Endothelial cell of umbilical vein (primary cell): ENCODE data around the gene GNAO1. TPM values are rescaled to one million over a fixed set of nuclear protein-coding genes. Genes with fewer than 3 reads are reported as not detected.

Experiments used
- BruUV-seq: library from RNA; stranded (reverse); fragments of 400-500 nt; replicated peaks from 2 replicates; lab custom pipeline; 2021; lab: Mats Ljungman, UMichigan
- CTCF ChIA-PET: fragments of 300-600, 350-600 bp; sonication (Branson Sonifier 250); formaldehyde crosslinking; loops from one replicate; lab custom pipeline; 2021; ENCODE audit warnings: antibody characterized with exemption, inconsistent platforms; lab: Charles Lee
- POLR2A ChIA-PET: fragments of 300-600, 350-600 bp; sonication (Branson Sonifier 250); formaldehyde crosslinking; loops from one replicate; lab custom pipeline; 2021; ENCODE audit warnings: antibody characterized with exemption, inconsistent platforms; lab: Charles Lee
- DNase-seq: peaks from one replicate; pipeline ENCODE4 v3.0.0-alpha.2; 2011; ENCODE audit warnings: low read depth, low spot score
- FAIRE-seq: peaks from 2 replicates; lab custom pipeline; 2011; peaks lifted over from hg19 to GRCh38; lab: Jason Lieb, UNC
- H2AFZ ChIP-seq: 2 replicates; pipeline ENCODE4 v1.6.0; 2012; ENCODE audit warnings: low read depth, low read length, control low read depth, inconsistent platforms
- H3K27ac ChIP-seq: 2 replicates; pipeline ENCODE4 v1.5.1; 2011; ENCODE audit warnings: low read depth, mild to moderate bottlenecking, control low read depth, low read length, moderate library complexity; ENCODE audit not compliant: insufficient read depth
- H3K27me3 ChIP-seq, 2 experiments: 2 replicates each; pipeline versions ENCODE4 v1.6.0 to v1.6.1; 2011; ENCODE audit warnings: low read length in 2 of 2, mixed read lengths in 1 of 2; ENCODE audit not compliant: control insufficient read depth in 2 of 2, insufficient read depth in 2 of 2
- H3K36me3 ChIP-seq, 2 experiments: 2 replicates in 1 of 2; 3 replicates in 1 of 2; pipeline ENCODE4 v1.5.1; 2011; ENCODE audit warnings: low read length in 2 of 2, mild to moderate bottlenecking in 1 of 2, moderate library complexity in 1 of 2; ENCODE audit not compliant: control insufficient read depth in 2 of 2, insufficient read depth in 2 of 2; ENCODE audit errors: extremely low read depth in 1 of 2
- H3K4me1 ChIP-seq: 3 replicates; pipeline ENCODE4 v1.5.1; 2011; ENCODE audit warnings: mild to moderate bottlenecking, low read length; ENCODE audit not compliant: control insufficient read depth, insufficient read depth; ENCODE audit errors: extremely low read depth
- H3K4me2 ChIP-seq: 2 replicates; pipeline ENCODE4 v1.6.1; 2011; ENCODE audit warnings: low read length, control low read depth, mixed read lengths; ENCODE audit not compliant: insufficient read depth
- H3K4me3 ChIP-seq, 3 experiments: fragments of 200-600 bp in 1 of 3; sonication (generic), shearing (Covaris generic) in 1 of 3; replicated peaks in 1 of 3; 2 replicates each; pipeline ENCODE4 v1.5.1; 2011 to 2016; ENCODE audit warnings: control low read depth in 3 of 3, low read length in 3 of 3, mild to moderate bottlenecking in 2 of 3, inconsistent platforms in 1 of 3, low read depth in 1 of 3, moderate library complexity in 1 of 3; ENCODE audit not compliant: insufficient read depth in 1 of 3
- H3K79me2 ChIP-seq: 2 replicates; pipeline ENCODE4 v1.6.0; 2012; ENCODE audit warnings: low read length, inconsistent platforms; ENCODE audit not compliant: control insufficient read depth, insufficient read depth
- H3K9ac ChIP-seq: replicated peaks from 2 replicates; pipeline ENCODE3; 2011; ENCODE audit warnings: low read length, control low read depth; ENCODE audit not compliant: insufficient read depth; ENCODE audit errors: extremely low read depth
- H3K9me1 ChIP-seq: replicated peaks from 3 replicates; pipeline ENCODE4 v1.6.0; 2011; ENCODE audit warnings: mild to moderate bottlenecking, low read length; ENCODE audit not compliant: control insufficient read depth, insufficient read depth; ENCODE audit errors: extremely low read depth
- H3K9me3 ChIP-seq: replicated peaks from 2 replicates; pipeline ENCODE4 v1.5.1; 2012; ENCODE audit warnings: low read length, inconsistent platforms; ENCODE audit not compliant: control insufficient read depth, insufficient read depth
- H4K20me1 ChIP-seq: replicated peaks from 2 replicates; pipeline ENCODE3; 2011; ENCODE audit warnings: mild to moderate bottlenecking, low read length; ENCODE audit not compliant: control insufficient read depth, insufficient read depth; ENCODE audit errors: extremely low read depth
- EZH2 ChIP-seq: IDR thresholded peaks from 2 replicates; pipeline ENCODE4 v1.6.1; 2012; ENCODE audit warnings: borderline replicate concordance, low read depth, mild to moderate bottlenecking, moderate library complexity, low read length, inconsistent platforms; ENCODE audit not compliant: severe bottlenecking
- FOS ChIP-seq: IDR thresholded peaks from 2 replicates; pipeline ENCODE4 v1.6.1; 2011; ENCODE audit warnings: mild to moderate bottlenecking, low read length, moderate library complexity, borderline replicate concordance; ENCODE audit not compliant: insufficient read depth
- GATA2 ChIP-seq: IDR thresholded peaks from 2 replicates; pipeline ENCODE4 v1.7.0; 2011; ENCODE audit warnings: low read depth, mild to moderate bottlenecking, moderate library complexity, mixed read lengths, low read length; ENCODE audit not compliant: insufficient read length, insufficient read depth
- JUN ChIP-seq: IDR thresholded peaks from 2 replicates; pipeline ENCODE4 v1.6.1; 2011; ENCODE audit warnings: borderline replicate concordance, low read depth; ENCODE audit not compliant: insufficient read length, insufficient read depth
- MYC ChIP-seq: IDR thresholded peaks from one replicate; pipeline ENCODE4 v1.6.1; 2011; ENCODE audit warnings: mild to moderate bottlenecking, low read depth, low read length
- POLR2A ChIP-seq: IDR thresholded peaks from 2 replicates; pipeline ENCODE4 v1.6.1; 2012; ENCODE audit warnings: low read depth, mild to moderate bottlenecking, control low read depth, low read length
- POLR2AphosphoS5 ChIP-seq: IDR thresholded peaks from 2 replicates; pipeline ENCODE4 v1.6.1; 2012; ENCODE audit warnings: low read depth, mild to moderate bottlenecking, control low read depth, low read length, moderate library complexity; ENCODE audit not compliant: insufficient read depth
- dilution Hi-C: fragments of 300-500 bp; cut with MboI; formaldehyde crosslinking; loops from one replicate; pipeline ENCODE4 v1.15.0; 2019; ENCODE audit warnings: low sequenced_read_pairs; ENCODE audit not compliant: extremely low pct_ligation_motif_present
- intact Hi-C: fragments of 100-400 bp; cut with micrococcal nuclease; formaldehyde crosslinking; loops from one replicate; pipeline ENCODE4 v1.10.0; 2022
- polyA plus RNA-seq, 4 experiments: library from polyadenylated mRNA; depleted of rRNA in 3 of 4; stranded (reverse) in 3 of 4; unstranded in 1 of 4; fragments of >200 nt; gene quantifications; 2 replicates each; pipeline versions ENCODE4 v1.2.1 to v1.2.3, GENCODE V29; 2011 to 2012; ENCODE audit warnings: missing spikeins in 1 of 4
- total RNA-seq: library from RNA; stranded (reverse); gene quantifications from 2 replicates; pipeline ENCODE4 v1.2.3, GENCODE V29; 2021
- TF ChIP-seq, protein P1 (sequence below): IDR thresholded peaks from 2 replicates; pipeline ENCODE4 v1.6.1; 2011; ENCODE audit not compliant: insufficient read depth, insufficient read length
- TF ChIP-seq, protein P2 (sequence below), 2 donors: IDR thresholded peaks; 1 replicate in 1 of 2; 2 replicates in 1 of 2; pipeline ENCODE4 v1.5.1; 2011; ENCODE audit warnings: low read length in 2 of 2, mild to moderate bottlenecking in 2 of 2, moderate library complexity in 2 of 2, control low read depth in 1 of 2, inconsistent platforms in 1 of 2, low read depth in 1 of 2; ENCODE audit not compliant: insufficient read depth in 1 of 2; ENCODE audit errors: extremely low read depth in 1 of 2

GNAO1 gene
- total and polyA plus RNA-seq, 2 donors (not counting 3 experiments of a cell fraction or from before 2014, with no cell fraction given), result not detected

DNA sequence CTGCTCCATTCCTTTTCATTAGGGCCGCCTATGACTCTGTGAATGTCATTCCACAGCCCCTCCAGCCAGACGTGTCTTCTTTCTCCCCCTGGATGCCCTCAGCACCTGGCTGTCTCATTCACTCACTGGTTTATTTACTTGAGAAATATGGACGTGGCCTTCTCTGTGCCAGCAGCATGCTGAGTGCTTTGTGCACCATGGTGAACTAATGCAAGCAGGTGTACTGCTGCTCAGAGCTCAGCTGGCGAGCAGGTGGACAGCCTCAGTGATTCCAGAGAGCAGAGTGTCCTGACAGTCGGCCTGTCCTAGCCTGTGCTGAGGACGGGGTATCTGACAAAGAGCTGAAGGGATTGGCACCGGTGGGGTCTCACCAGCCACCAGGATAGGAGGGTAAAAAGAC, 96.7 kb downstream of the GNAO1 start:
- POLR2A ChIA-PET, result no interaction called here
- dilution Hi-C loops, result no loop called here
- no TSS peak for BruUV-seq
- Histone ChIP-seq H3K9me1 (no peaks in the 10 kb centered on the region), H3K4me1 (no peaks in the 10 kb centered on the region), H3K27me3 (no peaks in the 10 kb centered on the region), H3K9ac (no peak overlapping the region), H3K4me2 (no peak overlapping the region), H3K36me3 (no peaks in the 10 kb centered on the region), H3K4me3 (no peak overlapping the region), H3K27ac (no peak overlapping the region), H4K20me1 (no peaks in the 10 kb centered on the region), H3K79me2 (no peaks in the 10 kb centered on the region), H3K9me3 (no peaks in the 10 kb centered on the region), H2AFZ (no peak overlapping the region)
- DNase-seq (no peak), FAIRE-seq (no peak)
- TF ChIP-seq GATA2 (no peak), EZH2 (no peak), POLR2A (no peak), JUN (no peak), POLR2AphosphoS5 (no peak), FOS (no peak), MYC (no peak)
- TF ChIP-seq, protein P1, sequence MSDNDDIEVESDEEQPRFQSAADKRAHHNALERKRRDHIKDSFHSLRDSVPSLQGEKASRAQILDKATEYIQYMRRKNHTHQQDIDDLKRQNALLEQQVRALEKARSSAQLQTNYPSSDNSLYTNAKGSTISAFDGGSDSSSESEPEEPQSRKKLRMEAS, result no peak
- TF ChIP-seq, protein P2, sequence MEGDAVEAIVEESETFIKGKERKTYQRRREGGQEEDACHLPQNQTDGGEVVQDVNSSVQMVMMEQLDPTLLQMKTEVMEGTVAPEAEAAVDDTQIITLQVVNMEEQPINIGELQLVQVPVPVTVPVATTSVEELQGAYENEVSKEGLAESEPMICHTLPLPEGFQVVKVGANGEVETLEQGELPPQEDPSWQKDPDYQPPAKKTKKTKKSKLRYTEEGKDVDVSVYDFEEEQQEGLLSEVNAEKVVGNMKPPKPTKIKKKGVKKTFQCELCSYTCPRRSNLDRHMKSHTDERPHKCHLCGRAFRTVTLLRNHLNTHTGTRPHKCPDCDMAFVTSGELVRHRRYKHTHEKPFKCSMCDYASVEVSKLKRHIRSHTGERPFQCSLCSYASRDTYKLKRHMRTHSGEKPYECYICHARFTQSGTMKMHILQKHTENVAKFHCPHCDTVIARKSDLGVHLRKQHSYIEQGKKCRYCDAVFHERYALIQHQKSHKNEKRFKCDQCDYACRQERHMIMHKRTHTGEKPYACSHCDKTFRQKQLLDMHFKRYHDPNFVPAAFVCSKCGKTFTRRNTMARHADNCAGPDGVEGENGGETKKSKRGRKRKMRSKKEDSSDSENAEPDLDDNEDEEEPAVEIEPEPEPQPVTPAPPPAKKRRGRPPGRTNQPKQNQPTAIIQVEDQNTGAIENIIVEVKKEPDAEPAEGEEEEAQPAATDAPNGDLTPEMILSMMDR (IDR thresholded peaks at IDR 0.05; ENCODE audit: extremely low read depth in 1 of 2, insufficient read depth in 1 of 2, low read depth in 1 of 2, low read length in 2 of 2), result no peak
- CTCF ChIA-PET, result no interaction called here
- intact Hi-C loops, result no loop called here
